ENCODE data around the gene PDE4D.

Gene PDE4D

DNA sequence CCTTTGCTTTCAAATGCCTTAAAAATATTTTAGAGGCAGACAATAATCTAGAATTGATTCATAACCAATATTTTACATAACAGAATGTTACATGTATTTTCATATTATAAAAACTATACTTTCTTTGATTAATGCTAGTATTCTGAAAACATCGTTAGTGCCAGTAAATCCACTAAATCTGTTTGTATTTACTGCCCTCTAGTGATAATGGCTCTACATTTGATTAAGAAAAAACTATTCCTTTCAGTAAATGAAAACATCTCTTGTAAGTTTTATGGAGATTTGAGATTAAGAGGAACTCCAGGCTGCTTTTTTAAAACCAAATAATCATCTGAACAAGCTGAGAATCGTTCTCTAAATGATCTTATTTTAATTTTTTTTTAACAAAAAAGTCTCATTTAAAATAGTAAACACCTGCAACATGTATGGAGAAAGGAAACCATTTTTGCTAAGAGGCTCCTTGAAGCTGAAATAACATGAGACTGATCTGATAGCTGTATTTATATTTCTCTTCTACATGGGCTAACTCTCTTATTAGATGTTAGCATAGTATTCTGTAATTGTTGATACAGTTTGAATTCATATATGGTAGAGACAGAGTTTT is 886.0 kb downstream of the PDE4D start:
- TF ChIP-seq SIN3A (IDR thresholded peaks at IDR 0.05; ENCODE audit: borderline replicate concordance, insufficient read depth, low read length) (no peak), REST (IDR thresholded peaks at IDR 0.05; ENCODE audit: insufficient read depth in 1 of 2, low read depth in 2 of 2, low read length in 2 of 2) (no peak), FOXP2 (optimal IDR thresholded peaks at IDR 0.05; ENCODE audit: borderline replicate concordance, extremely low read depth, extremely low read length, insufficient read depth) (no peak), POLR2AphosphoS5 (IDR thresholded peaks at IDR 0.05; ENCODE audit: low read depth, low read length) (no peak), TAF1 (IDR thresholded peaks at IDR 0.05; ENCODE audit: borderline replicate concordance, insufficient read depth, low read length) (no peak)

DNA sequence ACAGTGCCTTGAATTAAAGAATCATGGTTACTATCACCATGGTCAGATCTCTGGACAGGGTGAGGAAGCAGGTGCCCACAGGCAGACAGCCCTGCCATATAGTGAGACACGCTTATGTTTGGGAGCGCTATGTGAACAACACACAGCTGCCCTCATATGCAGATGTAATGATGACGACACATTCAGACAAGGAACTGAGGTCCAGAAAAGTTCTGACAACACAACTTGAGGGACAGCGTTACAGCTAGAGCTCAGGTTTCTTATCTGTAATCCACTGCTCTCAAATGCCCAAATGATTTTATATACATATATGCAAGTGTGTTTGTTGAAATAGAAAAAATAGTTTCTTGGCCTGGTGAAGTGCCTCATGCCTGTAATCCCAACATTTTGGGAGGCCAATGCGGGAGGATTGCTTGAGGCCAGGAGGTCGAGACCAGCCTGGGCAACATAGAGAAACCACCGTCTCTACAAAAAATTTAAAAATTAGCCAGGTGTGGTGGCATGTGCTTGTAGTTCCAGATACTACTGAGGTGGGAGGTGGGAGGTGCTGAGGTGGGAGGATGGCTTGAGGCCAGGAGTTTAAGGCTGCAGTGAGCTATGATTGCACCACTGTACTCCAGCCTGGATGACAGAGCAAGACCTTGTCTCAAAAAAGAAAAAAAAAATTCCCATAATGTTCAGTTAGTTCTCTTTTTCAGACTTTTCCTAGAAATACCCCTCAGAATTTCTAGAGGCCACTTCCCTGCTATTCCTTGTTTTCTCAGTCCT is 887.4 kb downstream of the PDE4D start:
- TF ChIP-seq FOXP2 (optimal IDR thresholded peaks at IDR 0.05; ENCODE audit: borderline replicate concordance, extremely low read depth, extremely low read length, insufficient read depth) (no peak), POLR2AphosphoS5 (IDR thresholded peaks at IDR 0.05; ENCODE audit: low read depth, low read length) (no peak), TAF1 (IDR thresholded peaks at IDR 0.05; ENCODE audit: borderline replicate concordance, insufficient read depth, low read length) (no peak), SIN3A (IDR thresholded peaks at IDR 0.05; ENCODE audit: borderline replicate concordance, insufficient read depth, low read length) (no peak), REST (IDR thresholded peaks at IDR 0.05; ENCODE audit: insufficient read depth in 1 of 2, low read depth in 2 of 2, low read length in 2 of 2) (no peak)

- no peak for TF ChIP-seq FOXP2 (optimal IDR thresholded peaks at IDR 0.05; ENCODE audit: borderline replicate concordance, extremely low read depth, extremely low read length, insufficient read depth)
- TF ChIP-seq REST (IDR thresholded peaks at IDR 0.05; ENCODE audit: insufficient read depth in 1 of 2, low read depth in 2 of 2, low read length in 2 of 2) = no peak
- no peak for TF ChIP-seq TAF1 (IDR thresholded peaks at IDR 0.05; ENCODE audit: borderline replicate concordance, insufficient read depth, low read length)
- no peak for TF ChIP-seq POLR2AphosphoS5 (IDR thresholded peaks at IDR 0.05; ENCODE audit: low read depth, low read length)
- no peak for TF ChIP-seq SIN3A (IDR thresholded peaks at IDR 0.05; ENCODE audit: borderline replicate concordance, insufficient read depth, low read length)
Measured at GRCh38 chr5:59003641-59004040, 889.9 kb downstream of the PDE4D start.

DNA sequence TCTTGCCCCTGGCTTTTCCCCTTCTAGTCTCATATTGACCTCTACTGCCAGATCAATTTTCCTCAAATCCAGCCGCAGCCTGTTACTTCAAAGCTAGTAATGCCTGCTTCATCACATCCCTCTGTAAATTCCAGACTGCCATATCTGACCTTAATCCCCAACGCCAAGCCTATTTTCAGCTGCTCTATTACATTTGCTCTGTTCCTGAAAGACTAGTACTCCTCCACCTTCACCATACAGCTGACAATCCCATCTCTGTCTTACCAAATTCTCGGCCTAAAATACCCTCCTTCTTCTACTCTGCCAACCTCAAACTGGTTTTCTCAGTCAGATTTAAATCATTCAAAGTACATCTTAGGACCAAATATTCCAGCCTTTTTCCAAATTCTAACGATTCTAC is 890.4 kb downstream of the PDE4D start:
- TF ChIP-seq POLR2AphosphoS5 (IDR thresholded peaks at IDR 0.05; ENCODE audit: low read depth, low read length) (no peak), TAF1 (IDR thresholded peaks at IDR 0.05; ENCODE audit: borderline replicate concordance, insufficient read depth, low read length) (no peak), FOXP2 (optimal IDR thresholded peaks at IDR 0.05; ENCODE audit: borderline replicate concordance, extremely low read depth, extremely low read length, insufficient read depth) (no peak), SIN3A (IDR thresholded peaks at IDR 0.05; ENCODE audit: borderline replicate concordance, insufficient read depth, low read length) (no peak), REST (IDR thresholded peaks at IDR 0.05; ENCODE audit: insufficient read depth in 1 of 2, low read depth in 2 of 2, low read length in 2 of 2) (no peak)
